OCI-LY3 (cell line): ENCODE data around the gene ACSL4.

ENCODE experiments used
- H2AFZ ChIP-seq: fragments of 200-600, 300-600 bp; shearing (Covaris generic); 2 replicates; pipeline ENCODE4 v1.6.0; 2014; ENCODE audit warnings: antibody characterized with exemption, low read depth, low read length
- H3K27ac ChIP-seq: fragments of 200-600, 300-600 bp; sonication (generic); 2 replicates; pipeline ENCODE4 v1.5.1; 2014; ENCODE audit warnings: mild to moderate bottlenecking, low read length, moderate library complexity, mixed read lengths
- H3K27me3 ChIP-seq: fragments of 200-600, 300-600 bp; sonication (generic); 2 replicates; pipeline ENCODE4 v1.6.1; 2014; ENCODE audit warnings: low read depth, low read length, mixed read lengths
- H3K36me3 ChIP-seq: fragments of 200-600, 300-600 bp; sonication (generic); replicated peaks from 2 replicates; pipeline ENCODE3; 2014; ENCODE audit warnings: low read depth, low read length, mixed read lengths
- H3K4me1 ChIP-seq: fragments of 300-600, 200-600 bp; sonication (generic); 2 replicates; pipeline ENCODE4 v1.6.1; 2014; ENCODE audit warnings: low read length, mixed read lengths
- H3K4me2 ChIP-seq: fragments of 200-600, 300-600 bp; sonication (generic); 2 replicates; pipeline ENCODE4 v1.6.1; 2014; ENCODE audit warnings: low read length, mixed read lengths
- H3K4me3 ChIP-seq: fragments of 300-600, 200-600 bp; sonication (generic); 2 replicates; pipeline ENCODE4 v1.5.1; 2014; ENCODE audit warnings: antibody characterized with exemption, mild to moderate bottlenecking, low read length, moderate library complexity
- H3K79me2 ChIP-seq: fragments of 300-600, 200-600 bp; shearing (Covaris generic); 2 replicates; pipeline ENCODE4 v1.6.1; 2014; ENCODE audit warnings: mild to moderate bottlenecking, low read length, mixed read lengths
- H3K9ac ChIP-seq: fragments of 300-600, 200-600 bp; shearing (Covaris generic); 2 replicates; pipeline ENCODE4 v1.6.0; 2014; ENCODE audit warnings: mild to moderate bottlenecking, low read length, moderate library complexity
- H3K9me3 ChIP-seq: fragments of 200-600, 300-600 bp; shearing (Covaris generic); 2 replicates; pipeline ENCODE4 v1.6.1; 2014; ENCODE audit warnings: low read length, mixed read lengths; ENCODE audit not compliant: insufficient read depth
- H4K20me1 ChIP-seq: fragments of 200-600, 300-600 bp; sonication (generic); 2 replicates; pipeline ENCODE4 v1.6.1; 2016; ENCODE audit warnings: low read length, mixed read lengths; ENCODE audit not compliant: insufficient read depth
- TF ChIP-seq, protein P1 (sequence below): fragments of 200-600, 300-600 bp; sonication (generic); IDR thresholded peaks from 2 replicates; pipeline ENCODE4 v1.5.1; 2014; ENCODE audit warnings: antibody characterized with exemption, low read length, low read depth

ACSL4 gene

DNA sequence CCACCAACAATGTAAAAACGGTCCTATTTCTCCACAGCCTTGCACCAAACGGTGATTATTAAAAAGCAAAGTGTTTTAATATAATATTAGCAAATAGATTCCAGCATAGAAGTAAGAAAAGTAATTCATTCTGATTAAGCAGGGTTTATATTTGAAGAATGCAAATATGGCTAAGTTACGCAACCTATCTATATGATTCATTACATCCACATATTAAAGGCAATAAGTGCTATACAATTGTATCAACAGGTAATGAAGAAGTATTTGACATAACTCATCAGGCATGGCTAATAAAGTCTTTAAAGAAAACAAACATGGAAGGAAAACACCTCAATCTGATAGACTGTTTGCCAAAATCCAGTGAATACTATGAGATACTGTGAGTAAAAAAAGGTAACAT is 137.0 kb downstream of the ACSL4 start:
- no peak overlapping the region for H3K27ac ChIP-seq
- H3K36me3 ChIP-seq, result no peaks in the 10 kb centered on the region
- TF ChIP-seq, protein P1, sequence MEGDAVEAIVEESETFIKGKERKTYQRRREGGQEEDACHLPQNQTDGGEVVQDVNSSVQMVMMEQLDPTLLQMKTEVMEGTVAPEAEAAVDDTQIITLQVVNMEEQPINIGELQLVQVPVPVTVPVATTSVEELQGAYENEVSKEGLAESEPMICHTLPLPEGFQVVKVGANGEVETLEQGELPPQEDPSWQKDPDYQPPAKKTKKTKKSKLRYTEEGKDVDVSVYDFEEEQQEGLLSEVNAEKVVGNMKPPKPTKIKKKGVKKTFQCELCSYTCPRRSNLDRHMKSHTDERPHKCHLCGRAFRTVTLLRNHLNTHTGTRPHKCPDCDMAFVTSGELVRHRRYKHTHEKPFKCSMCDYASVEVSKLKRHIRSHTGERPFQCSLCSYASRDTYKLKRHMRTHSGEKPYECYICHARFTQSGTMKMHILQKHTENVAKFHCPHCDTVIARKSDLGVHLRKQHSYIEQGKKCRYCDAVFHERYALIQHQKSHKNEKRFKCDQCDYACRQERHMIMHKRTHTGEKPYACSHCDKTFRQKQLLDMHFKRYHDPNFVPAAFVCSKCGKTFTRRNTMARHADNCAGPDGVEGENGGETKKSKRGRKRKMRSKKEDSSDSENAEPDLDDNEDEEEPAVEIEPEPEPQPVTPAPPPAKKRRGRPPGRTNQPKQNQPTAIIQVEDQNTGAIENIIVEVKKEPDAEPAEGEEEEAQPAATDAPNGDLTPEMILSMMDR, result no peak
- no peak overlapping the region for H2AFZ ChIP-seq
- H3K4me2 ChIP-seq, result no peak overlapping the region
- H3K27me3 ChIP-seq, result no peaks in the 10 kb centered on the region
- H3K4me3 ChIP-seq, result no peak overlapping the region
- no peaks in the 10 kb centered on the region for H3K9me3 ChIP-seq
- H3K79me2 ChIP-seq, result no peaks in the 10 kb centered on the region
- no peak overlapping the region for H3K9ac ChIP-seq
- no peaks in the 10 kb centered on the region for H4K20me1 ChIP-seq
- H3K4me1 ChIP-seq, result no peaks in the 10 kb centered on the region
